Tibial nerve (tissue), 4 donors: ENCODE data around the gene GDF10. TPM values are rescaled to one million over a fixed set of nuclear protein-coding genes. Genes with fewer than 3 reads are reported as not detected.

Experiments
- DNase-seq, 2 donors: peaks; one replicate each; pipeline ENCODE4 v3.0.0-alpha.2; 2019; ENCODE audit warnings: low spot score in 2 of 2
- H3K27ac ChIP-seq, 4 donors: fragments of 200-600 bp; sonication (generic) in 3 of 4; one replicate each; pipeline ENCODE4 v1.5.1; 2017 to 2019; ENCODE audit warnings: mild to moderate bottlenecking in 1 of 4
- H3K27me3 ChIP-seq, 2 donors: fragments of 200-600 bp; sonication (generic) in 1 of 2; one replicate each; pipeline versions ENCODE4 v1.5.1 to v1.6.0; 2017 to 2019
- H3K36me3 ChIP-seq, 3 donors: fragments of 200-600 bp; sonication (generic); one replicate each; pipeline ENCODE4 v1.5.1; 2018 to 2019
- H3K4me1 ChIP-seq, 4 donors: fragments of 200-600 bp; sonication (generic) in 3 of 4; one replicate each; pipeline ENCODE4 v1.5.1; 2017 to 2019
- H3K4me3 ChIP-seq, 4 donors: fragments of 200-600 bp; sonication (generic) in 3 of 4; one replicate each; pipeline ENCODE4 v1.5.1; 2017 to 2019; ENCODE audit warnings: mild to moderate bottlenecking in 1 of 4, moderate library complexity in 1 of 4
- H3K9me3 ChIP-seq, 4 donors: fragments of 200-600 bp; sonication (generic) in 3 of 4; one replicate each; pipeline ENCODE4 v1.5.1; 2017 to 2019
- CTCF ChIP-seq, 5 experiments: fragments of 200-600 bp in 3 of 5; fragments of 450-650 bp in 2 of 5; sonication (generic) in 3 of 5; IDR thresholded peaks; one replicate each; pipeline ENCODE4 v1.5.1; 2016 to 2019; ENCODE audit warnings: antibody characterized with exemption in 5 of 5, mild to moderate bottlenecking in 3 of 5, moderate library complexity in 2 of 5
- EP300 ChIP-seq, 2 donors: sonication (generic); formaldehyde crosslinking; IDR thresholded peaks; one replicate each; pipeline ENCODE4 v1.6.1; 2017; ENCODE audit warnings: antibody characterized with exemption in 2 of 2, mild to moderate bottlenecking in 1 of 2
- POLR2A ChIP-seq, 2 donors: fragments of 450-650 bp; IDR thresholded peaks; one replicate each; pipeline ENCODE4 v1.6.1; 2017; ENCODE audit warnings: antibody characterized with exemption in 2 of 2, mild to moderate bottlenecking in 2 of 2, moderate library complexity in 2 of 2
- WGBS, 2 donors: methylation state at CpG; one replicate each; pipeline ENCODE4 v1.1.5; 2018; 5-methylcytosine and 5-hydroxymethylcytosine counted together
- total RNA-seq, 4 donors: library from RNA; depleted of rRNA; stranded (reverse); fragments of >200 nt; gene quantifications; one replicate each; pipeline ENCODE4 v1.1.0, GENCODE V29; 2016

Gene GDF10
- total RNA-seq, 4 donors from 2014 or later: 10.2 to 48.2 (median 22.9) TPM

DNA sequence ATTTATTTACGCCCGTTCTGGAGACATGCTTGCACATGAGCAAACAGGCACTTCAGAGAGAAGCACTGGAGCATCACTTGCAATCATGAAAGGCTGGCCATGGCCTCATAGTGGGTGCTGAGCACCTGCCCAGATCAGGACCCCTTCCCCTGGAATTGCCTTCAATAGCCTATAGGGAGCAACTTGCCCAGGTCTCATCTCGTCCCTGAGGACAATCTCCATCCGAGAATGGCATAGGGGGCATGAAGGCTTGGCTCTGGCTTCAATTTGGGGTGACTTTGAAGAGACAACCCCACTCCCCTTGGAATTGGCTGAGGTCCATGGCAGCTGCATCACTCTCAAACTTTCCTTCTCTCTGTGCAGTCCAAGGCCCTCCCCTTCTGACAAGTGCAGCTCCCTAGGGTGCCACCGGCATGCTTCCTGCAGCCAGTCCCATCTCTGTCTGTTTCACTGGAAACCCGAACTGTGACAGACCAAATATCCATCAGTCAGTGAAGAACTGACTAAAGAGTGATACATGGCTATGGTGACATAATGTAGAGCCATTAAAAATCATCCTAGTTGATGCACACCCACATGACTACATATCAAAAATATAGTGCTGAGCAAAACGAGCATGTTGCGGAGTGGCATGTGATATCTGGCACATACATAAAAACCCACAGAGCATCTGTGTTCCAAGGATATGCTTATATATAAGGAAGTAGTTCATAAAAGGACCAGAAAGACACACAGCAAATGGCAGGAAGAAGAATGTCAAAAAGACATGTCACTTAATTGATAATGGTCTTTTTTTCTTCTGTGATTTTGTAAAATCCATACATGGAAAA is 34.7 kb downstream of the GDF10 start:
- no peak for DNase-seq
- 75 to 80% methylated on average over 8 of the region's 8 CpGs for WGBS, 2 donors
- no peak overlapping the region for H3K27ac ChIP-seq

GRCh38 chr10:47335906-47336305 is 35.9 kb downstream of the GDF10 start:
- Histone ChIP-seq H3K36me3 (no peaks in the 10 kb centered on the region), H3K27ac (no peak overlapping the region), H3K4me3 (no peak overlapping the region), H3K27me3 (no peaks in the 10 kb centered on the region), H3K9me3 (no peaks in the 10 kb centered on the region), H3K4me1 (no peaks in the 10 kb centered on the region)
- TF ChIP-seq EP300 (IDR thresholded peaks at IDR 0.05) (no peak), POLR2A (IDR thresholded peaks at IDR 0.05) (no peak), CTCF (IDR thresholded peaks at IDR 0.05) (no peak)
- 83 to 84% methylated on average over 5 of the region's 5 CpGs for WGBS, 2 donors
- DNase-seq: no peak

More for the DNA sequence above, 34.7 kb downstream of the GDF10 start:
- Histone ChIP-seq H3K27me3 (no peaks in the 10 kb centered on the region), H3K4me3 (no peak overlapping the region), H3K9me3 (no peaks in the 10 kb centered on the region), H3K36me3 (no peaks in the 10 kb centered on the region), H3K4me1 (no peaks in the 10 kb centered on the region)
- TF ChIP-seq CTCF (IDR thresholded peaks at IDR 0.05): no peak
- no peak for TF ChIP-seq POLR2A (IDR thresholded peaks at IDR 0.05)
- TF ChIP-seq EP300 (IDR thresholded peaks at IDR 0.05): no peak

DNA sequence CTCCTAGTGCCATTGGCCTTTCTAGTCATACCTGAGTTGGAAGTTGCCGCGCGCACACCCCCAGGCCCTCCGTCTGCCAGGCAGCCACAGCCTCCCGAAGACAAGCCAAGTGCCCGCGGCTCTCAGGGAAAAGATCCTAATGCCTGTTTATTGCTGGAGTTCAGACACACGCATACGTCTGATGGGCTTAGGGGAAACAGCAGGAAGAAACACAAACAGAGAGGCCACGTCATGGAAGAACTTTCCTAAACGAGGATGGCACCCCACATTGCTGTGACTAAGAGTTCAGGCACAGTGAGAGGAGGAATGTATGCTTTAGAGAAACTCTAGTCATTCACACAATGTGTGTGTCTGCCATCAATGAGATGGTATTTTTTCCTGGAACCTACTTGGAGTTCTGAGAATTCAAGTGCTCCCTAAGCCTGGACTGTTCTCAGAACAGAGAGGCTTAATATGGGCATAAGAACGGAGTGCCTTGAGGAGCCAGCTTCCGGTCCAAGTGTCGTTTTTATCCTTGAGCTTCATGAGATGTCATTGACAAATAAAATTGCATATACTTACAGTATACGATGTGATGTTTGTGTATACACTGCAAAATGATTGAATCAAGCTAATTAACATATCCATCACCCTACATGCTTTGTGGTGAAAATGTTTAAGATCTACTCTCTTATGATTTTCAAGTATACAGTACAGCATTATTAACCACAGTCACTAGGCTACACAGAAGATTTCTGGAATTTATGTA is 36.6 kb downstream of the GDF10 start:
- Histone ChIP-seq H3K27ac (no peak overlapping the region), H3K4me1 (no peaks in the 10 kb centered on the region), H3K4me3 (no peak overlapping the region), H3K27me3 (no peaks in the 10 kb centered on the region), H3K9me3 (no peaks in the 10 kb centered on the region), H3K36me3 (no peaks in the 10 kb centered on the region)
- TF ChIP-seq CTCF (IDR thresholded peaks at IDR 0.05): no peak
- no peak for TF ChIP-seq EP300 (IDR thresholded peaks at IDR 0.05)
- no peak for TF ChIP-seq POLR2A (IDR thresholded peaks at IDR 0.05)
- 70 to 76% methylated on average over 15 of the region's 15 CpGs for WGBS, 2 donors
- no peak for DNase-seq

- no peak overlapping the region for H3K27ac ChIP-seq
- no peaks in the 10 kb centered on the region for H3K27me3 ChIP-seq
- DNase-seq: no peak
- H3K4me3 ChIP-seq: no peak overlapping the region
- no peak for TF ChIP-seq EP300 (IDR thresholded peaks at IDR 0.05)
- no peak for TF ChIP-seq CTCF (IDR thresholded peaks at IDR 0.05)
- no peak for TF ChIP-seq POLR2A (IDR thresholded peaks at IDR 0.05)
- H3K36me3 ChIP-seq: no peaks in the 10 kb centered on the region
- WGBS, 2 donors: 82 to 84% methylated on average over 4 of the region's 4 CpGs
- H3K9me3 ChIP-seq: no peaks in the 10 kb centered on the region
- no peaks in the 10 kb centered on the region for H3K4me1 ChIP-seq
Measured at GRCh38 chr10:47337310-47337709, 37.3 kb downstream of the GDF10 start.

DNA sequence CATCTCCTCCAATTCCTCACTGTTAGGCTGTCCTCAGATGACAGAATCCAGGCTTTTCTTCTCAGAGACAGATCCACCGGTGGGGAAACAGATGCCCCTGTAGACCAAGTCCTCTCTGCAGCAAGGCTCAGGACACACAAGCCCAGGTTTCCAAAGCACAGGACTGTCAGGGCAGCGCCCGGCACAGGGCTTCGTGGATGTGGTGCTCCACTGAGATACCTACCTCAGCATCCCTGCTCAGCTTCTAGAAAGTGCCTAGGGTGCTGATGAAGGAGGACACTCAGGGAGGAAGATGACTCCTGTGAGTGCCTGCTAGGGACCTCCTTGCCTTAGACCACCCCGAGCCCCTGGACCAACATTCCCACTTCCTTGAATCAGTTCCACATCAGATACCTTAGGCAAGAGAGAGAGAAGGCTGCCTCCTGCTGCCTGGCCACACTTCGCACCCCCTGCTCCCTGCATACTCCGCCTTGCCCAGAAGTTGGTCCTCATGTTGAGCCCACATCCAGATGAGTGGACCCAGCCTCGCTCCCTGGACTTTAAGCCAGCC is 39.3 kb downstream of the GDF10 start:
- H3K9me3 ChIP-seq: no peaks in the 10 kb centered on the region
- H3K4me1 ChIP-seq: no peaks in the 10 kb centered on the region
- TF ChIP-seq EP300 (IDR thresholded peaks at IDR 0.05): no peak
- no peak for TF ChIP-seq POLR2A (IDR thresholded peaks at IDR 0.05)
- TF ChIP-seq CTCF (IDR thresholded peaks at IDR 0.05): no peak
- no peaks in the 10 kb centered on the region for H3K36me3 ChIP-seq
- 89 to 95% methylated on average over 8 of the region's 8 CpGs for WGBS, 2 donors
- no peak for DNase-seq
- H3K27ac ChIP-seq: no peak overlapping the region
- H3K4me3 ChIP-seq: no peak overlapping the region
- H3K27me3 ChIP-seq: no peaks in the 10 kb centered on the region
